A549 (cell line): Measurements from ENCODE around the gene ACOXL.

ENCODE experiments used
- BHLHE40 ChIP-seq: IDR thresholded peaks from 2 replicates; pipeline ENCODE4 v1.6.1; 2012; ENCODE audit warnings: low read depth, low read length, inconsistent platforms
- CEBPB ChIP-seq, 2 experiments: fragments of >200 bp in 1 of 2; sonication (Bioruptor Twin) in 1 of 2; formaldehyde crosslinking in 1 of 2; IDR thresholded peaks; 2 replicates each; pipeline ENCODE4 v1.6.1; 2012 to 2016
- CTCF ChIP-seq: fragments of >200 bp; sonication (Bioruptor Twin); formaldehyde crosslinking; IDR thresholded peaks from 3 replicates; pipeline ENCODE4 v1.5.1; 2016
- EP300 ChIP-seq, 2 experiments: fragments of >200 bp; sonication (Bioruptor Twin); formaldehyde crosslinking; IDR thresholded peaks; 2 replicates in 1 of 2; 3 replicates in 1 of 2; pipeline ENCODE4 v1.6.1; 2016 to 2017
- MAFK ChIP-seq: fragments of 450-650 bp; IDR thresholded peaks from 2 replicates; pipeline ENCODE4 v1.6.1; 2014; ENCODE audit not compliant: partially characterized antibody
- MAZ ChIP-seq: fragments of 150-350 bp; IDR thresholded peaks from 2 replicates; pipeline ENCODE4 v1.6.1; 2014; ENCODE audit warnings: antibody characterized with exemption, low read depth, low read length, borderline replicate concordance
- MYC ChIP-seq: IDR thresholded peaks from 2 replicates; pipeline ENCODE4 v1.6.1; 2012; ENCODE audit warnings: mild to moderate bottlenecking, inconsistent platforms, low read length, improper control_type of control experiment, borderline replicate concordance
- PBX3 ChIP-seq: IDR thresholded peaks from 2 replicates; pipeline ENCODE4 v1.6.1; 2012
- RCOR1 ChIP-seq: fragments of 150-350 bp; IDR thresholded peaks from 2 replicates; pipeline ENCODE4 v1.6.1; 2014; ENCODE audit warnings: antibody characterized with exemption, low read length, low read depth
- RFX5 ChIP-seq: fragments of 450-650 bp; IDR thresholded peaks from 2 replicates; pipeline ENCODE4 v1.7.1; 2014; ENCODE audit warnings: antibody characterized with exemption, mild to moderate bottlenecking, moderate library complexity

- TF ChIP-seq PBX3 (no peak), CEBPB (IDR thresholded peaks at IDR 0.05) (no peak), CTCF (no peak), EP300 (IDR thresholded peaks at IDR 0.05) (no peak), MAZ (no peak), MYC (no peak), BHLHE40 (no peak), RFX5 (no peak), MAFK (no peak), RCOR1 (no peak)
Observed at GRCh38 chr2:110905217-110905616, 172.8 kb downstream of the ACOXL start.
